Measurements from ENCODE around the gene HACD3. TPM values are rescaled to one million over a fixed set of nuclear protein-coding genes. Genes with fewer than 3 reads are reported as not detected.
"Not testable (repeated sequence)": the region's sequence is repeated elsewhere in the genome, so short reads cannot be mapped to it uniquely, and the experiment has no call there.

The HACD3 gene
- total RNA-seq, 1 donor from 2014 or later: 56.5 TPM

DNA sequence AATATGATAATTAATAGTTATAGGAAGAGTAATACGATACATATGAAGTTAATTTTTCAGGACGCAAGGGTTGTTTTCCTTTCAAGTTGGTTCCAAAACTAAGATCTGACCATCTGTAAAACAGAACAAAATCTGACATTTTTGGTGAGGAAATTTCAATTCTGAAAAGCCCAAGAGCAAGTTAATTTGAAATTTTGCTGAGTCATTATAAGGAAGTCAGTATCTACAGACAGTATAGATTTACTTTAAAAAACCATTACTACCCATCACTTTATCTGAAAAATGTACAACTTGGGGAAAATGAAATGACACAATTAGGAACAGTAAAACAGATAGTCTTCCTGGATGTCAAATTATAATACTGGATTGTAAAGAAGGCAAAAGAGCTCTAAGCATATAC, 68.2 kb downstream of the HACD3 start:
- no peak for ATAC-seq
- DNase-seq (ENCODE audit: low spot score): no peak

DNA sequence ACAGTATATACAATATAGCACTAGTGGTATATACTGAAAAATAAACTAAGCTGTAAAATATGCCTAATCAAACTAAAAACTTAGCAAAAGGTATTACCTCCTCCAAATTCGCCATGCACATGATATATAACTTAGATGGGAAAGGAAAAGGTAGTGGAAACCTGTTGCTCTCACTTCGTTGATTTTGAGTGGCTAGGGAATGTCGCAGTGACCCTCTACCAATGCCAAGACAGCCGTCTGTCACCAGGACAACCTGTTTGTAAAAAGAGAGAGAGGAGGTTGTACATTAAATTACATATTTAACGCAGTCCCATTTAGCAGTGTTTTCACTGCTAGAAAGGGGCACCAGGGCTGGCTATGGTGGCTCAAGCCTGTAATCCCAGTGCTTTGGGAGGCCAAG, 69.4 kb downstream of the HACD3 start:
- DNase-seq (ENCODE audit: low spot score): no peak
- ATAC-seq: no peak

DNA sequence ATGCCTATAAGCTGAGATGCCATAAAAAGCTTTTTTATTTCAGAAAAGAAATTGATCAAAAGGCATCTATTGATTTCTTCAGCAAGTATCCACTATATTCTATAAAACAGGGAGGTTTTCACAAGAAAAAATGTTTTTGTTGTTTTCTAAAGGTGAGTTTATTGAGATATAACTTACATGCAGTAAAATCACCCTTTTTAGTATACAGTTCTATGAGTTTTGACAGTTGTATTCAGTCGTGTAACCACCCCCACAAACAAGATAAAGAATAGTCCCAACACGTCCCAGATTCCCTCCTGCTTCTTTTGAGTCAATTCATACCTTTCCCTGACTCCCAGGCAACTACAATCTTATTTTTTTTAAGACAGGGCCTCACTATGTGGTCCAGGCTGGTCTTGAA, 72.9 kb downstream of the HACD3 start:
- ATAC-seq (no peak), DNase-seq (ENCODE audit: low spot score) (no peak)

DNA sequence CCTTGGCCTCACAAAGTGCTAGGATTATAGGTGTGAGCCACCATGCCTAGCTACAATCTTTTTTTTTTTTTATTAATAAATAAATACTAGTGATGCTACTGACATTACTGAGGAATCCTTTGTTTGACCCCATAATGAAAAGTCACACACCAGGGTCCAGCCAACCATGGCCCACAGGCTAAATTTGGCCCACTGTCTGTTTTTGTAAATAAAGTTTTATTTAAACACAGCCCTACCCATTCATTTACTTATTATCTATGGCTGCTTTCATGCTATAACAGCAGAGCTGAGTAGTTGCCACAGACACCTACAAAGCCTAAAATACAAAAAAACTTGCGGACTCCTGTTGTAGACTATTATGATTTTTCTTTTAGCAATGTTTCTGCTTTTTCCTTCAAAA, 73.3 kb downstream of the HACD3 start:
- DNase-seq (ENCODE audit: low spot score): no peak
- no peak for ATAC-seq

GRCh38 chr15:65610871-65611718, 80.8 kb downstream of the HACD3 start, which contains the start of gene INTS14:
Gene INTS14, minus strand, starts transcription at chr15:65611131. Its CDS starts 3,751 bp downstream, at chr15:65607380.
- peak; percentile 98 for DNase-seq (ENCODE audit: low spot score)

DNA sequence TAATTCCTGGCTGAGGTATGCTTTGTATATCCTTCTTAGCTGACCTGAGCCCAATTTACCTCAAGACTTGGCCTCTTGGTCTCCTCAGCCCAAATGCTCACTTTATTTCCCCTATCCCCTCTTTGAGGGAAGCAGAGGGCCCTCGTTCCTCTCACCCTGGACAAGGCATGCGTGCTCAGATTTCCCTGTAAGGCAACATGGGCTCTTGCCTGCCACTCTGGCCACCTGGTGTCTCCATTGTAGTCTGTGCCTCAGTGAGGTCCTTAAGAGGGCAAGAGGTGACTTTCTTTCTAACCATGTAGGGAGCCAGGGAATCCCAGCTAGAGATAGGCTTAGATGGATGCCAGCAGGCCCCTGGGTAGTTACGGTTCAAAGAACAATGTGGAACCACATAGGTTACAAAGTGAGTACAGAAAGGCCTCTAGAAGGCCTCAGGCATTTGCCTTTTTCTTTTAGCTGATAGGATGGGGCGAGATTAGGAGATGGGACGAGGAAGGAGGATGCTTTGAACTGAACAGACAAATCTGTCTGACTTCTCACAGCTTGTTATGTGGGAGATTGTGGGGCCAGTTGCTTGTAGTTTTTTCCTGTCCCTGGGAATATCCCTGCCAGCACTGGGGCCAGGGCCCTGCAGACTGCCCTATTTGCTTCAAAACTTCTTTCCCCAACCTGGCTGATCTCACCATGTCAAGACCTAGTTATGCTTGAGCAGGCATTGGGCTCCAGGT, 81.8 kb downstream of the HACD3 start:
- DNase-seq (ENCODE audit: low spot score) (no peak), ATAC-seq (no peak)

More at GRCh38 chr15:65610871-65611718, 80.8 kb downstream of the HACD3 start, which contains the start of gene INTS14:
- peak; percentile 98 for ATAC-seq

- DNase-seq (ENCODE audit: low spot score) (no peak), ATAC-seq (no peak)
Observed at GRCh38 chr15:65612616-65612946, 82.3 kb downstream of the HACD3 start.

- ATAC-seq: no peak
- DNase-seq (ENCODE audit: low spot score): no peak
Observed at GRCh38 chr15:65612949-65613744, 82.9 kb downstream of the HACD3 start.

DNA sequence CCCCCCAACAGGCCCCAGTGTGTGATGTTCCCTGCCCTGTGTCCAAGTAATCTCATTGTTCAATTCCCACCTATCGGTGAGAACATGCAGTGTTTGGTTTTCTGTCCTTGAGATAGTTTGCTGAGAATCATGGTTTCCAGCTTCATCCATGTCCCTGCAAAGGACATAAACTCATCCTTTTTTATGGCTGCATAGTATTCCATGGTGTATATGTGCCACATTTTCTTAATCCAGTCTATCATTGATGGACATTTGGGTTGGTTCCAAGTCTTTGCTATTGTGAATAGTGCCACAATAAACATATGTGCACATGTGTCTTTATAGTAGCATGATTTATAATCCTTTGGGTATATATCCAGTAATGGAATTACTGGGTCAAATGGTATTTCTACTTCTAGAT, 85.6 kb downstream of the HACD3 start:
- DNase-seq (ENCODE audit: low spot score); ATAC-seq: not testable (repeated sequence)

DNA sequence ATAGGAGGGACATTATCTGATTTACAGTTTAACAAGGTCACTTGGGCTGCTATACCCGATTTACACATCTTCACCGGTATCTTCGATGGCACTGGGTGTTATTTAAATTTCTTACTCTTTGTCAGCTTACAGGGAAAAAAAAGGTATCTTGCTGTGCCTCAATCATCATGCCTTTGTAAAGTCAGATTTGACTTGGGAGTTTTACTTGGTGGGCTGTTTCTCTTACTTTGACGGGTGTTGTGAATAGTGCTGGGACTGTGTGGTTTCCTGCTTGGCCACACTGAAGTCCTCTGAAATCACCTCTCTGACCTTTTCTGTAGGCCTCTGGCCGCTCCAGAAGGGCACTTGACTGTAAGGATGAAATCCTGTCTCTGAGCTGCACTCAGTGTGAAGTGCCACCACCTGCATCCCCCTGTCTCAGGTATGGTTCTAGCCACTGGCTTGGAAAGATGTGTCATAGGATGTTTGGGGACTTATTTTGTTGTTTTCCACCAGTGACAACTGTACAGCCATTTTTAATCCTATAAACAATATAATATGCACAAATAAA, 88.4 kb downstream of the HACD3 start:
- no peak for ATAC-seq
- DNase-seq (ENCODE audit: low spot score): no peak

GRCh38 chr15:65619626-65620290, 89.5 kb downstream of the HACD3 start:
- DNase-seq (ENCODE audit: low spot score): no peak
- ATAC-seq: no peak

DNA sequence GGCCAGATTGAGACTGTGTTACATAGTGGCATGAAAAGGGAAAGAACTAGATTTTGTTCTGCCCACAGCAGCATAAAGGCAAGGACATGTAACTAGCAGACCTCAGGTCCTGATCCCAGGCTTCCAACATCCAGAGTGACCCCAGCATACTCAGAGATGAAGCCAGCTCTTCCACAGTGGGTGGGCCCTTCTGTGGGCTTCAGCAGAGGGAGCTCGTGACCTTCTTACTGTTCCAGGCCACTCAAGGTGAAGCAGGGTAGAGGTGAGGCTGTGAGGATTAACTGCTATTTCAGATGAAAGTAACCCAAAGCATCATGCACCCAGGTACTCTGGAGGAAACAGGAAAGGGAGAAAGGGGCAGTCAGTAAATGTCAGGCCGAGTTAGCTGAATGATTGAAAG, 90.6 kb downstream of the HACD3 start:
- ATAC-seq: no peak

DNA sequence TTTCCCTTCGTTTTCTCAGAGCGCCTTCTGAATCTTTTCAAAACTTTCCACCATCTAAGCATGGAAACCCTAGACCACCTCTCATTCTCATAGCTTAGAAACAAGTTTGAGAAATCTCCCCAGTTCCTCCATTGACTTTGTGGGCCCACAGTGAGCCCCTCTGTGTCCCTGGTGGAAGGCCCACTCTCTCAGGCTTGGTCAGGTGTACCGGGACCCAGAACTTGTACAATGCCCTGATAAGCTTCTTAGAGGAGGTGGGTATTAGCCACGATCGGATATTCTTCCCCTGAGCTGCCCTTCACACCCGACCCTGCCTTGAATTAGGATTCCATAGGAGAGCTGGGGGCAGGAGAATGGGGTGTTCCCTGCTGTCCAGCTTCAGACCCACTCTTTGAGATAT, 91.4 kb downstream of the HACD3 start, which contains the start of gene SLC24A1:
Gene SLC24A1 (plus strand): TSS at position 301 of the 400 bp plus-strand sequence. CDS start 2,143 bp downstream, outside the sequence.
- DNase-seq (ENCODE audit: low spot score) (no peak), ATAC-seq (no peak)

More for the DNA sequence above, 90.6 kb downstream of the HACD3 start:
- DNase-seq (ENCODE audit: low spot score): no peak

DNA sequence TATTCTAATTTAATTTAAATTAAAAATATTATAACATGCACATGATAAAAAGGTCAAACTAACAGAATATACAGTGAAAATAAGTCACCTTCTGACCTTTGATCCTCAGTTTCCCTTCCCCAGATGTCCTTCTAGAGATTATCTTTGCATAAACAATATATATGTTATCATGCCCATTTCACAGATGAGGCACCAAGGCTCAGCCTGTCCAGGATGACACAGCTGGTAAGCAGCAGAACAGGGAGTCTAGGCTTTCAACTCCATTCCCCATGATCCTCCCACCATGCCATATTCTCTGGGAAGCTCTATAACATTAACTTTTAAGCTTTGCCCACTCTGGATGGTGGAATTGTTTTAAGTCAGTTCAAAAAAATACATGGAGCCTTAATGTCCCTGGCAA, 92.8 kb downstream of the HACD3 start:
- no peak for DNase-seq (ENCODE audit: low spot score)
- no peak for ATAC-seq

DNA sequence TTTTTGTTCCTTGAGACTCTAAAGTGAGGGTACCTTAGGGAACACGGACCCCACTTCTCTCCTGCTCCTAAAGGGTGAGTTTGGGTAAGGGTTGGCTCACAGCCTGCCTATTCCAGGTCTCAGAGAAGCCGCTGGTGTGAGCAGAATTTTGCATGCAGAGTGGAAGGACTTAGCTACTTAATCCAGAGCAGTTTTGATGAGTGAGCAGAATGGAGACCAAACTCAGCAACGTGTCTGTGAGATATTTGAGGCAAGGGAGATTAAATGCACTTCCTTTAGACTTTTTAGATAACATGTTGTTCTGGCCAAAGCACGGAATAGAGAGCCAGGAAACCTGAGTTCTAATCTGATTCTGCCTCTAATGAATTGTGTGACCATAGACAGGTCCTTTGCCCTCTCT, 96.6 kb downstream of the HACD3 start:
- no peak for DNase-seq (ENCODE audit: low spot score)
- ATAC-seq: no peak

Other genes with a start within 250 kb of the HACD3 start
- gene PARP16, start 243.6 kb upstream of the HACD3 start, total RNA-seq: 9.8 TPM
- not detected for gene RNU5A-1, start 234.4 kb upstream of the HACD3 start, total RNA-seq
- gene RNU5B-1, start 225.8 kb upstream of the HACD3 start, total RNA-seq: not detected
- gene IGDCC3, start 152.5 kb upstream of the HACD3 start, total RNA-seq: 0.23 TPM
- gene IGDCC4, start 107.5 kb upstream of the HACD3 start, total RNA-seq: 0.15 TPM
- 8.0 TPM for gene DPP8, start 12.8 kb upstream of the HACD3 start, total RNA-seq
- gene INTS14, start 80.7 kb downstream of the HACD3 start, total RNA-seq: 14.3 TPM
- gene SLC24A1, start 91.5 kb downstream of the HACD3 start, total RNA-seq: 5.9 TPM

All from left lobe of liver (tissue), 2 donors.